NCI-H1417 treated with DMSO at 0.1 percent for 48 hours (cell line): ENCODE measurements around the gene NATD1.
"Not testable (repeated sequence)": the region's sequence is repeated elsewhere in the genome, so short reads cannot be mapped to it uniquely, and the experiment has no call there.

Experiments used
- DNase-seq: peaks from one replicate; lab custom pipeline; 2025; lab: John Stamatoyannopoulos, UW

The NATD1 gene

GRCh38 chr17:21192414-21192813 is 60.8 kb downstream of the NATD1 start:
- not testable (repeated sequence) for DNase-seq

DNA sequence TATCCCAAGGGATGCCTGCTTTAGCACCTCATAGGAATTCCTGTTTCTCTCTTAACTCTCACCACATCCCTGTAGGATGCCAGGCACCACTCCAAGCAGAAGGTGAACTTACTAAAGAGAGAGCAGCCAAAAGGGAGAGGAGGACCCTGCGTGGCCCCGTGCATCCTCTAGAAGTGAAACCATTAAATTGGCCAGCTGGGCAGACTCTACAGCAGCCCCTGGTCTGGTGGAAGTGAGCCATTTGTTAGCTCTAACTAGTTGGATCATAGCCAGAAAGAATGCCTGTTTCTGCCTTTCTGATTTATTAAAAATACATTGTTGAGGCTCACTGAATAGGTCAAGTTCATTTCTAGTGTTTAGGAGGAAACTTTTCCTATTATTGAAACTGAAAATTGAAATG is 61.5 kb downstream of the NATD1 start:
- DNase-seq: no peak

- no peak for DNase-seq
Observed at GRCh38 chr17:21190078-21190477, 63.1 kb downstream of the NATD1 start.

- DNase-seq: no peak
Observed at GRCh38 chr17:21189361-21189760, 63.8 kb downstream of the NATD1 start.
